Measurements from ENCODE around the gene C1QTNF7.

Gene C1QTNF7, protein sequence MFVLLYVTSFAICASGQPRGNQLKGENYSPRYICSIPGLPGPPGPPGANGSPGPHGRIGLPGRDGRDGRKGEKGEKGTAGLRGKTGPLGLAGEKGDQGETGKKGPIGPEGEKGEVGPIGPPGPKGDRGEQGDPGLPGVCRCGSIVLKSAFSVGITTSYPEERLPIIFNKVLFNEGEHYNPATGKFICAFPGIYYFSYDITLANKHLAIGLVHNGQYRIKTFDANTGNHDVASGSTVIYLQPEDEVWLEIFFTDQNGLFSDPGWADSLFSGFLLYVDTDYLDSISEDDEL

DNA sequence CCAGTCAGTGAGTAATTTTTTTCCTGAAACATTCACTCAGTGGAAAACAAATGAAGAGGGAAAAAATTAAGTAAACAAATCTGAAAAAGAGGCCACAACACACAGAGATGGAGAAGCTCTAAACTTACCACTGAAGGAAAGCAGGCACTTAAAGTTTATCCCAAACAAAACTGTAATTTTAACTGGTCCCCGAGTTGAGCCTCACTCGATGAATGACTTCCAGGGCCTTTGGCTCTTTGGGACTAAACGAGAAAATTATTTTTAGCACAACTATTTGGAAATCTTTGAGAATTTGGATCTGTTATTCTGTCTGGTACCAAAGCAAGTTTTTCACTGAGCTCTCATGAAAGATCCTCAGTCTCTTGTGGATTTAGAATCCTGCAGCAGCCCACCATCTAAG lies at the start of gene C1QTNF7:
Gene C1QTNF7, plus strand, starts transcription at position 333 of the 400 bp plus-strand sequence. CDS start 7,711 bp downstream, outside the sequence.
- ChIA-PET CTCF (no interaction called here), POLR2A (no interaction called here)
- no peak within 1 kb of the TSS for H3K27ac ChIP-seq (ENCODE audit: extremely low read depth, low read depth, low read length)
- TF ChIP-seq, protein P1, sequence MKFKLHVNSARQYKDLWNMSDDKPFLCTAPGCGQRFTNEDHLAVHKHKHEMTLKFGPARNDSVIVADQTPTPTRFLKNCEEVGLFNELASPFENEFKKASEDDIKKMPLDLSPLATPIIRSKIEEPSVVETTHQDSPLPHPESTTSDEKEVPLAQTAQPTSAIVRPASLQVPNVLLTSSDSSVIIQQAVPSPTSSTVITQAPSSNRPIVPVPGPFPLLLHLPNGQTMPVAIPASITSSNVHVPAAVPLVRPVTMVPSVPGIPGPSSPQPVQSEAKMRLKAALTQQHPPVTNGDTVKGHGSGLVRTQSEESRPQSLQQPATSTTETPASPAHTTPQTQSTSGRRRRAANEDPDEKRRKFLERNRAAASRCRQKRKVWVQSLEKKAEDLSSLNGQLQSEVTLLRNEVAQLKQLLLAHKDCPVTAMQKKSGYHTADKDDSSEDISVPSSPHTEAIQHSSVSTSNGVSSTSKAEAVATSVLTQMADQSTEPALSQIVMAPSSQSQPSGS (tag by site-specific recombination; IDR thresholded peaks at IDR 0.05; ENCODE audit: low read depth): no peak
- no peak for TF ChIP-seq ZNF596 (tag by site-specific recombination; IDR thresholded peaks at IDR 0.05)
- TF ChIP-seq ZNF585B (tag by site-specific recombination; IDR thresholded peaks at IDR 0.05): no peak
- no peak for TF ChIP-seq ZNF792 (tag by site-specific recombination; IDR thresholded peaks at IDR 0.05)
- TF ChIP-seq ZNF394 (tag by site-specific recombination; IDR thresholded peaks at IDR 0.05; ENCODE audit: borderline replicate concordance): no peak
- no peak for TF ChIP-seq ZXDB (tag by site-specific recombination; IDR thresholded peaks at IDR 0.05)
- TF ChIP-seq KLF9 (tag by site-specific recombination; IDR thresholded peaks at IDR 0.05; ENCODE audit: low read depth): no peak
- no peak for TF ChIP-seq HOXA7 (CRISPR knock-in tag; IDR thresholded peaks at IDR 0.05; ENCODE audit: borderline replicate concordance)
- TF ChIP-seq, protein P2, sequence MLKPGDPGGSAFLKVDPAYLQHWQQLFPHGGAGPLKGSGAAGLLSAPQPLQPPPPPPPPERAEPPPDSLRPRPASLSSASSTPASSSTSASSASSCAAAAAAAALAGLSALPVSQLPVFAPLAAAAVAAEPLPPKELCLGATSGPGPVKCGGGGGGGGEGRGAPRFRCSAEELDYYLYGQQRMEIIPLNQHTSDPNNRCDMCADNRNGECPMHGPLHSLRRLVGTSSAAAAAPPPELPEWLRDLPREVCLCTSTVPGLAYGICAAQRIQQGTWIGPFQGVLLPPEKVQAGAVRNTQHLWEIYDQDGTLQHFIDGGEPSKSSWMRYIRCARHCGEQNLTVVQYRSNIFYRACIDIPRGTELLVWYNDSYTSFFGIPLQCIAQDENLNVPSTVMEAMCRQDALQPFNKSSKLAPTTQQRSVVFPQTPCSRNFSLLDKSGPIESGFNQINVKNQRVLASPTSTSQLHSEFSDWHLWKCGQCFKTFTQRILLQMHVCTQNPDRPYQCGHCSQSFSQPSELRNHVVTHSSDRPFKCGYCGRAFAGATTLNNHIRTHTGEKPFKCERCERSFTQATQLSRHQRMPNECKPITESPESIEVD (tag by site-specific recombination; IDR thresholded peaks at IDR 0.05): no peak
- TF ChIP-seq ZNF146 (tag by site-specific recombination; IDR thresholded peaks at IDR 0.05): no peak
- TF ChIP-seq, protein P3, sequence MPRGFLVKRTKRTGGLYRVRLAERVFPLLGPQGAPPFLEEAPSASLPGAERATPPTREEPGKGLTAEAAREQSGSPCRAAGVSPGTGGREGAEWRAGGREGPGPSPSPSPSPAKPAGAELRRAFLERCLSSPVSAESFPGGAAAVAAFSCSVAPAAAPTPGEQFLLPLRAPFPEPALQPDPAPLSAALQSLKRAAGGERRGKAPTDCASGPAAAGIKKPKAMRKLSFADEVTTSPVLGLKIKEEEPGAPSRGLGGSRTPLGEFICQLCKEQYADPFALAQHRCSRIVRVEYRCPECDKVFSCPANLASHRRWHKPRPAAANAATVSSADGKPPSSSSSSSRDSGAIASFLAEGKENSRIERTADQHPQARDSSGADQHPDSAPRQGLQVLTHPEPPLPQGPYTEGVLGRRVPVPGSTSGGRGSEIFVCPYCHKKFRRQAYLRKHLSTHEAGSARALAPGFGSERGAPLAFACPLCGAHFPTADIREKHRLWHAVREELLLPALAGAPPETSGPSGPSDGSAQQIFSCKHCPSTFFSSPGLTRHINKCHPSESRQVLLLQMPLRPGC (tag by site-specific recombination; IDR thresholded peaks at IDR 0.05): no peak
- no peak for TF ChIP-seq ZNF747 (tag by site-specific recombination; IDR thresholded peaks at IDR 0.05)
- TF ChIP-seq YY2 (tag by site-specific recombination; IDR thresholded peaks at IDR 0.05): no peak
- no peak for TF ChIP-seq HOXD13 (CRISPR knock-in tag; IDR thresholded peaks at IDR 0.05; ENCODE audit: borderline replicate concordance)
- TF ChIP-seq, protein P4, sequence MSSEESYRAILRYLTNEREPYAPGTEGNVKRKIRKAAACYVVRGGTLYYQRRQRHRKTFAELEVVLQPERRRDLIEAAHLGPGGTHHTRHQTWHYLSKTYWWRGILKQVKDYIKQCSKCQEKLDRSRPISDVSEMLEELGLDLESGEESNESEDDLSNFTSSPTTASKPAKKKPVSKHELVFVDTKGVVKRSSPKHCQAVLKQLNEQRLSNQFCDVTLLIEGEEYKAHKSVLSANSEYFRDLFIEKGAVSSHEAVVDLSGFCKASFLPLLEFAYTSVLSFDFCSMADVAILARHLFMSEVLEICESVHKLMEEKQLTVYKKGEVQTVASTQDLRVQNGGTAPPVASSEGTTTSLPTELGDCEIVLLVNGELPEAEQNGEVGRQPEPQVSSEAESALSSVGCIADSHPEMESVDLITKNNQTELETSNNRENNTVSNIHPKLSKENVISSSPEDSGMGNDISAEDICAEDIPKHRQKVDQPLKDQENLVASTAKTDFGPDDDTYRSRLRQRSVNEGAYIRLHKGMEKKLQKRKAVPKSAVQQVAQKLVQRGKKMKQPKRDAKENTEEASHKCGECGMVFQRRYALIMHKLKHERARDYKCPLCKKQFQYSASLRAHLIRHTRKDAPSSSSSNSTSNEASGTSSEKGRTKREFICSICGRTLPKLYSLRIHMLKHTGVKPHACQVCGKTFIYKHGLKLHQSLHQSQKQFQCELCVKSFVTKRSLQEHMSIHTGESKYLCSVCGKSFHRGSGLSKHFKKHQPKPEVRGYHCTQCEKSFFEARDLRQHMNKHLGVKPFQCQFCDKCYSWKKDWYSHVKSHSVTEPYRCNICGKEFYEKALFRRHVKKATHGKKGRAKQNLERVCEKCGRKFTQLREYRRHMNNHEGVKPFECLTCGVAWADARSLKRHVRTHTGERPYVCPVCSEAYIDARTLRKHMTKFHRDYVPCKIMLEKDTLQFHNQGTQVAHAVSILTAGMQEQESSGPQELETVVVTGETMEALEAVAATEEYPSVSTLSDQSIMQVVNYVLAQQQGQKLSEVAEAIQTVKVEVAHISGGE (tag by site-specific recombination; conservative IDR thresholded peaks at IDR 0.05; ENCODE audit: low read depth): no peak
- TF ChIP-seq ZSCAN30 (tag by site-specific recombination; IDR thresholded peaks at IDR 0.05): no peak
- TF ChIP-seq ZNF658 (tag by site-specific recombination; IDR thresholded peaks at IDR 0.05): no peak
- TF ChIP-seq, protein P5, sequence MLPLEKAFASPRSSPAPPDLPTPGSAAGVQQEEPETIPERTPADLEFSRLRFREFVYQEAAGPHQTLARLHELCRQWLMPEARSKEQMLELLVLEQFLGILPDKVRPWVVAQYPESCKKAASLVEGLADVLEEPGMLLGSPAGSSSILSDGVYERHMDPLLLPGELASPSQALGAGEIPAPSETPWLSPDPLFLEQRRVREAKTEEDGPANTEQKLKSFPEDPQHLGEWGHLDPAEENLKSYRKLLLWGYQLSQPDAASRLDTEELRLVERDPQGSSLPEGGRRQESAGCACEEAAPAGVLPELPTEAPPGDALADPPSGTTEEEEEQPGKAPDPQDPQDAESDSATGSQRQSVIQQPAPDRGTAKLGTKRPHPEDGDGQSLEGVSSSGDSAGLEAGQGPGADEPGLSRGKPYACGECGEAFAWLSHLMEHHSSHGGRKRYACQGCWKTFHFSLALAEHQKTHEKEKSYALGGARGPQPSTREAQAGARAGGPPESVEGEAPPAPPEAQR (tag by site-specific recombination; IDR thresholded peaks at IDR 0.05): no peak
- H3K36me3 ChIP-seq (ENCODE audit: control insufficient read depth in 2 of 2, insufficient read depth in 1 of 2, low read length in 2 of 2): no peaks in the 10 kb centered on the region
- H3K4me3 ChIP-seq (ENCODE audit: low read depth, low read length): no peak within 1 kb of the TSS
- no peaks in the 10 kb centered on the region for H3K9me3 ChIP-seq (ENCODE audit: control insufficient read depth, insufficient read depth, low read depth, low read length)
- H3K4me1 ChIP-seq (ENCODE audit: control insufficient read depth, insufficient read depth, low read length): no peaks in the 10 kb centered on the region
